ENCODE data around the gene FAM25A.

FAM25A gene

DNA sequence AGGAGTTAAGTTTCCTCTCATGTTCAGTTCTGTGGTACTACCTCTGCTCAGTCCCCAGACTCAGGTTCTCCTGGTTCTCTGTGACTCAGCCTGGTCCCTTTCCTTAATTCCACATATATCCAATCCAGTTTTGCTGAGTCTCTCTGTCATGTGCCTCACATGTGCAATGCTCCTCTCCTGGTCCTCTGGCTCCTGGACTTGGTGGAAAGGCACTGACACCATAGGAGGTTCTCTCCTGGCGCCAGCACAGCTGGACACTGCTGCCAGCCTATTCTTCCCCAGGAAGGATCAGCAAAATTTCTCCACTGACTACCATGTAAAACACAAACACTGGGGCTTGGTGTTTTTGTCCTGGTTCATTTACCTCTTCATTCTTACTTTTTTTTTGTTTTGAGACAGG, 46.8 kb downstream of the FAM25A start:
- no peak for DNase-seq

DNA sequence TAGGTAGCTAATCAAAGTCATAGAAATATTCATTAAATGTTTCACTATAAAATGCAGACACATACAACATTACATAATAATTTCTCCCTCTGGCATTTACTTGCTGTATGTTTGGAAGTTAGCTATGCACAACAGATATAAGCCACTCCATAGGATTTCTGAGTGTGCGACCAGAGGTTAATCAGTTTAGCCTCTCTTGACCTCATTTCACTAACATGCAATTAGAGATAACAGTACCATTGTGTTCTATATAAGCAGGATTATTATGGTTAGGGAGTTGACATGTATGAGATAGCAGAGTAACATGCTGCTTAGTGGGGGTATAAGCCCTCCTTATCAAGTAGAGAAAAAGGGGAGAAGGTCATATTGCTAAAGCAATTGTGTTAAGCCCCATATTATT, 48.2 kb downstream of the FAM25A start:
- DNase-seq, result no peak

DNA sequence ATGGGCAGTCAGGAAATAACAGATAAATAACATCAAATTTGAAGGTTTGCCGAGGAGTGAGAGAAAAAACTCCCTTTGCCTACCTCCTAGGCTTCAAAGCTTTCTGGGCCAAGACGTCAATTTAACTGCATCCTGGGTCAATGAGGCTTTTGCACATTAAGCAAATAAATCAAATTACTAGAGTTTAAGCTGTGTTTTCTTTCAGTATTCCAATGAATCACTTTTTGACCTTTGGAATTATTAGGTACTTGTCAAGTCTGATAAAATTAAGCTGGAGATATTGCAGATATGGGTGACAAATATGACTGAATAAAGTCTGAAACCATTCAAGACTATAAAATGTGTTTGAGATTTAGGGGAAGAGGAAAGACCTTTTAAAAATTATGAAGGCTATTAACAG, 52.4 kb downstream of the FAM25A start:
- DNase-seq, result no peak
